Retinal pigment epithelial cell (primary cell): ENCODE measurements around the gene RBM15.

Experiments
- DNase-seq: peaks from one replicate; pipeline ENCODE4 v3.0.0-alpha.2; 2010; ENCODE audit warnings: low read depth
- H3K4me3 ChIP-seq: 2 replicates; pipeline ENCODE4 v1.5.1; 2011; ENCODE audit warnings: mild to moderate bottlenecking, low read length, control low read depth, moderate library complexity
- CTCF ChIP-seq: conservative IDR thresholded peaks from 2 replicates; pipeline ENCODE4 v1.5.1; 2011; ENCODE audit warnings: low read depth, low read length, control low read depth, inconsistent platforms

RBM15 gene

GRCh38 chr1:110300412-110301085, 38.6 kb upstream of the RBM15 start:
- no peak overlapping the region for H3K4me3 ChIP-seq
- no peak for TF ChIP-seq CTCF

GRCh38 chr1:110302836-110303235, 36.3 kb upstream of the RBM15 start:
- H3K4me3 ChIP-seq = no peak overlapping the region
- no peak for DNase-seq
- TF ChIP-seq CTCF = no peak

More at GRCh38 chr1:110300412-110301085, 38.6 kb upstream of the RBM15 start:
- no peak for DNase-seq

GRCh38 chr1:110305900-110306420, 33.2 kb upstream of the RBM15 start:
- TF ChIP-seq CTCF = no peak
- no peak overlapping the region for H3K4me3 ChIP-seq
- DNase-seq = no peak

- DNase-seq = no peak
- TF ChIP-seq CTCF = no peak
- no peak overlapping the region for H3K4me3 ChIP-seq
Observed at GRCh38 chr1:110307239-110307974, 31.8 kb upstream of the RBM15 start.

- no peak for DNase-seq
- no peak overlapping the region for H3K4me3 ChIP-seq
Observed at GRCh38 chr1:110308247-110308646, 30.9 kb upstream of the RBM15 start.

GRCh38 chr1:110309139-110309538, 30.0 kb upstream of the RBM15 start:
- DNase-seq = no peak
- TF ChIP-seq CTCF = no peak
- no peak overlapping the region for H3K4me3 ChIP-seq

More at GRCh38 chr1:110308247-110308646, 30.9 kb upstream of the RBM15 start:
- no peak for TF ChIP-seq CTCF
